HEK293 (cell line): Measurements from ENCODE around the gene PTGER3.
A peak's percentile ranks its signal among the peaks of the same experiment; 100 is the strongest.

ENCODE experiments used
- CTCF ChIA-PET: fragments of 350-600 bp; formaldehyde crosslinking; extraction: SDS; loops from one replicate; lab custom pipeline; 2021; ENCODE audit warnings: antibody characterized with exemption; lab: Yijun Ruan, JAX
- POLR2A ChIA-PET: fragments of 300-600 bp; formaldehyde crosslinking; extraction: SDS; loops from one replicate; lab custom pipeline; 2020; ENCODE audit warnings: antibody characterized with exemption, inconsistent platforms; lab: Yijun Ruan, JAX
- H3K27ac ChIP-seq: fragments of 200-500 bp; sonication (Bioruptor generic); 2 replicates; pipeline ENCODE4 v1.5.1; 2014; ENCODE audit warnings: low read depth, low read length, control low read depth, inconsistent platforms; ENCODE audit errors: extremely low read depth
- H3K36me3 ChIP-seq, 2 experiments: fragments of 200-500 bp in 1 of 2; sonication (Bioruptor generic) in 1 of 2; 1 replicate in 1 of 2; 2 replicates in 1 of 2; pipeline ENCODE4 v1.5.1; 2014 to 2017; ENCODE audit warnings: inconsistent platforms in 2 of 2, low read length in 2 of 2; ENCODE audit not compliant: control insufficient read depth in 2 of 2, insufficient read depth in 1 of 2
- H3K4me1 ChIP-seq: fragments of 200-500 bp; sonication (Bioruptor generic); 2 replicates; pipeline ENCODE4 v1.5.1; 2014; ENCODE audit warnings: mild to moderate bottlenecking, low read length, inconsistent platforms; ENCODE audit not compliant: control insufficient read depth, insufficient read depth
- H3K4me3 ChIP-seq: 2 replicates; pipeline ENCODE4 v1.5.1; 2011; ENCODE audit warnings: low read depth, mild to moderate bottlenecking, control low read depth, low read length, moderate library complexity
- H3K9me3 ChIP-seq: fragments of 200-500 bp; sonication (Bioruptor generic); 2 replicates; pipeline ENCODE4 v1.5.1; 2014; ENCODE audit warnings: low read depth, low read length, inconsistent platforms; ENCODE audit not compliant: control insufficient read depth, insufficient read depth
- TCF7L2 ChIP-seq: IDR thresholded peaks from 2 replicates; pipeline ENCODE4 v1.6.1; 2011; ENCODE audit warnings: low read depth, mild to moderate bottlenecking, inconsistent platforms, low read length, moderate library complexity, borderline replicate concordance
- ZFP41 ChIP-seq: fragments of 450-650 bp; formaldehyde crosslinking; IDR thresholded peaks from 2 replicates; pipeline ENCODE4 v1.5.1; 2016; ENCODE audit warnings: missing biosample characterization, missing genetic modification characterization, borderline replicate concordance
- ZNF19 ChIP-seq: fragments of 450-650 bp; formaldehyde crosslinking; IDR thresholded peaks from 2 replicates; pipeline ENCODE4; 2016; ENCODE audit warnings: missing biosample characterization, missing genetic modification characterization, low read depth
- ZNF2 ChIP-seq: fragments of 450-650 bp; formaldehyde crosslinking; IDR thresholded peaks from 2 replicates; pipeline ENCODE4 v1.5.1; 2016; ENCODE audit warnings: missing biosample characterization, missing genetic modification characterization
- ZNF202 ChIP-seq: fragments of 450-650 bp; formaldehyde crosslinking; IDR thresholded peaks from 2 replicates; pipeline ENCODE4 v1.5.1; 2016; ENCODE audit warnings: missing biosample characterization, missing genetic modification characterization, borderline replicate concordance
- ZNF211 ChIP-seq: fragments of 450-650 bp; formaldehyde crosslinking; IDR thresholded peaks from 2 replicates; pipeline ENCODE4 v1.5.1; 2016; ENCODE audit warnings: low read depth, missing biosample characterization, missing genetic modification characterization
- ZNF433 ChIP-seq: fragments of 450-650 bp; formaldehyde crosslinking; IDR thresholded peaks from 2 replicates; pipeline ENCODE4 v1.5.1; 2016; ENCODE audit warnings: missing biosample characterization, missing genetic modification characterization, low read depth
- ZNF654 ChIP-seq: fragments of 450-650 bp; formaldehyde crosslinking; IDR thresholded peaks from 2 replicates; pipeline ENCODE4 v1.5.1; 2016; ENCODE audit warnings: low read depth, missing biosample characterization, missing genetic modification characterization
- ZNF660 ChIP-seq: fragments of 450-650 bp; IDR thresholded peaks from 2 replicates; pipeline ENCODE4 v1.5.1; 2018; ENCODE audit warnings: missing biosample characterization, mild to moderate bottlenecking, missing genetic modification characterization
- TF ChIP-seq, protein P1 (sequence below): fragments of 450-650 bp; formaldehyde crosslinking; IDR thresholded peaks from 2 replicates; pipeline ENCODE4 v1.5.1; 2017; ENCODE audit warnings: missing biosample characterization, mild to moderate bottlenecking, missing genetic modification characterization, moderate library complexity
- TF ChIP-seq, protein P2 (sequence below): fragments of 450-650 bp; formaldehyde crosslinking; IDR thresholded peaks from 2 replicates; pipeline ENCODE4 v1.5.1; 2016; ENCODE audit warnings: missing biosample characterization, missing genetic modification characterization, borderline replicate concordance
- TF ChIP-seq, protein P3 (sequence below): fragments of 450-650 bp; formaldehyde crosslinking; IDR thresholded peaks from 2 replicates; pipeline ENCODE4 v1.5.1; 2016; ENCODE audit warnings: missing biosample characterization, missing genetic modification characterization
- TF ChIP-seq, protein P4 (sequence below): fragments of 450-650 bp; formaldehyde crosslinking; IDR thresholded peaks from 2 replicates; pipeline ENCODE4 v1.5.1; 2016; ENCODE audit warnings: missing biosample characterization, missing genetic modification characterization
- TF ChIP-seq, protein P5 (sequence below): fragments of 450-650 bp; formaldehyde crosslinking; IDR thresholded peaks from 2 replicates; pipeline ENCODE4 v1.5.1; 2016; ENCODE audit warnings: missing biosample characterization, missing genetic modification characterization
- TF ChIP-seq, protein P6 (sequence below): fragments of 450-650 bp; formaldehyde crosslinking; IDR thresholded peaks from 2 replicates; pipeline ENCODE4 v1.5.1; 2016; ENCODE audit warnings: missing biosample characterization, missing genetic modification characterization

Gene PTGER3

DNA sequence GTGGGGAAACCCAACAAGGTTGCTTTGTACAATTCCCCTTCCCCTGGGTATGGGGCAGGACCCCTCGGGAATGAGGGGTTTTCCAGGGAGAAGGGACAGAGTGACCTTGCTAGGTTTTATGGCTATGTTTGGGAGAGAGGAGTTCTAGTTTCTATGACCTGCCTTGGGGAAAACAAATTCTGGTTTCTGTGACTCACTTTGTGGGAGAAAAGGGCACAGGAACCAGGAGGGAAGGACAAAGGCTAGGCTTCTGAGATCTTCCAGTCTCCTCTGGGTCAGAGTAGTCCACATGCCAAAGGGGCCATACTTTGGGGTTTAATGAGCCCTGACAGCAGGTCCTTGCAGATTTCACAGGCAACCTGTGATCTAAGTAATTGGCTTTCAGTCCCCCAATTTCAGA lies 5.5 kb upstream of the PTGER3 start:
- Histone ChIP-seq H3K9me3 (no peaks in the 10 kb centered on the region), H3K4me1 (no peaks in the 10 kb centered on the region), H3K4me3 (no peak overlapping the region), H3K27ac (no peak overlapping the region), H3K36me3 (peaks cover 0 to 21% of the 10 kb centered on the region in 2 experiments; a peak in 1 of 3 replicates)
- TF ChIP-seq, protein P1, sequence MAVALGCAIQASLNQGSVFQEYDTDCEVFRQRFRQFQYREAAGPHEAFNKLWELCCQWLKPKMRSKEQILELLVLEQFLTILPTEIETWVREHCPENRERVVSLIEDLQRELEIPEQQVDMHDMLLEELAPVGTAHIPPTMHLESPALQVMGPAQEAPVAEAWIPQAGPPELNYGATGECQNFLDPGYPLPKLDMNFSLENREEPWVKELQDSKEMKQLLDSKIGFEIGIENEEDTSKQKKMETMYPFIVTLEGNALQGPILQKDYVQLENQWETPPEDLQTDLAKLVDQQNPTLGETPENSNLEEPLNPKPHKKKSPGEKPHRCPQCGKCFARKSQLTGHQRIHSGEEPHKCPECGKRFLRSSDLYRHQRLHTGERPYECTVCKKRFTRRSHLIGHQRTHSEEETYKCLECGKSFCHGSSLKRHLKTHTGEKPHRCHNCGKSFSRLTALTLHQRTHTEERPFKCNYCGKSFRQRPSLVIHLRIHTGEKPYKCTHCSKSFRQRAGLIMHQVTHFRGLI (tag by site-specific recombination), result no peak
- no peak for TF ChIP-seq ZNF433
- TF ChIP-seq, protein P2, sequence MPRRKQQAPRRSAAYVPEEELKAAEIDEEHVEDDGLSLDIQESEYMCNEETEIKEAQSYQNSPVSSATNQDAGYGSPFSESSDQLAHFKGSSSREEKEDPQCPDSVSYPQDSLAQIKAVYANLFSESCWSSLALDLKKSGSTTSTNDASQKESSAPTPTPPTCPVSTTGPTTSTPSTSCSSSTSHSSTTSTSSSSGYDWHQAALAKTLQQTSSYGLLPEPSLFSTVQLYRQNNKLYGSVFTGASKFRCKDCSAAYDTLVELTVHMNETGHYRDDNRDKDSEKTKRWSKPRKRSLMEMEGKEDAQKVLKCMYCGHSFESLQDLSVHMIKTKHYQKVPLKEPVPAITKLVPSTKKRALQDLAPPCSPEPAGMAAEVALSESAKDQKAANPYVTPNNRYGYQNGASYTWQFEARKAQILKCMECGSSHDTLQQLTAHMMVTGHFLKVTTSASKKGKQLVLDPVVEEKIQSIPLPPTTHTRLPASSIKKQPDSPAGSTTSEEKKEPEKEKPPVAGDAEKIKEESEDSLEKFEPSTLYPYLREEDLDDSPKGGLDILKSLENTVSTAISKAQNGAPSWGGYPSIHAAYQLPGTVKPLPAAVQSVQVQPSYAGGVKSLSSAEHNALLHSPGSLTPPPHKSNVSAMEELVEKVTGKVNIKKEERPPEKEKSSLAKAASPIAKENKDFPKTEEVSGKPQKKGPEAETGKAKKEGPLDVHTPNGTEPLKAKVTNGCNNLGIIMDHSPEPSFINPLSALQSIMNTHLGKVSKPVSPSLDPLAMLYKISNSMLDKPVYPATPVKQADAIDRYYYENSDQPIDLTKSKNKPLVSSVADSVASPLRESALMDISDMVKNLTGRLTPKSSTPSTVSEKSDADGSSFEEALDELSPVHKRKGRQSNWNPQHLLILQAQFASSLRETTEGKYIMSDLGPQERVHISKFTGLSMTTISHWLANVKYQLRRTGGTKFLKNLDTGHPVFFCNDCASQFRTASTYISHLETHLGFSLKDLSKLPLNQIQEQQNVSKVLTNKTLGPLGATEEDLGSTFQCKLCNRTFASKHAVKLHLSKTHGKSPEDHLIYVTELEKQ (tag by site-specific recombination), result no peak
- ChIA-PET POLR2A (no interaction called here), CTCF (interaction anchor here (0.7 to 1.1 kb wide), 2 partner anchors 525 to 526 kb away, joined by 3 to 5 read pairs; no protein-coding TSS in a partner anchor)

DNA sequence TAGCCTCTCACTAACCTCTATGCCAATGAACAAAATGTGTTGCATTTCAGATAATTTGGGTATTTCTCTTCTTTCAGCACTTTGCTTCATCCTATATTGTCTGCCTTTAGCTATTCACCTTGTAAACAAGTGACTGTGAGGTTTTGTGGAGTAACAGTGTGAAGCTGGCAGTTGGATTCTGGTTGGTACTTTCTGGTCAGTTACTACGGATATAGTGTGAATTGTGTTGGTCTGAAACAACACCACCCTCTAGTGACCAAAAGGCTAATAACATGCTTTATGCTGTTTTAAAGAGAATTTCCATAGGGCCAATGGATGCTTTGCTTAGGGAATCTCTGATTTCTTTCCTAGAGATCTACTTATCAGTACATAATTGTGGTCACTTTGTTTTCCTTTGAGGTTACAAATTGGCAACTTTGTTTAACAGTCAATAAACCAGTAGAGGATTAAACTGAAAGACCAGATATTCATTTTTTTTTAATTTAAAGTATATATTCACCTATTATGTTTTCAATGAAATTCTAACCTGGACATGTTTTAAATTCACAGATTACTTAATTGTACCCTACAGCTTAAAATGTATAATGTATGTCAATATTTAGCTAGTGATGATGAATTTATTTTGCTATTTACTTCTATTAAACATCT lies 2.5 kb upstream of the PTGER3 start:
- ChIA-PET POLR2A (no interaction called here), CTCF (interaction anchor here (0.7 to 3.5 kb wide), 7 partner anchors 16 to 522 kb away, joined by 3 to 41 read pairs (median 4); no protein-coding TSS in a partner anchor)
- Histone ChIP-seq H3K27ac (no peak overlapping the region), H3K4me3 (no peak overlapping the region), H3K4me1 (no peaks in the 10 kb centered on the region), H3K36me3 (no peaks in the 10 kb centered on the region), H3K9me3 (no peaks in the 10 kb centered on the region)
- TF ChIP-seq, protein P3, sequence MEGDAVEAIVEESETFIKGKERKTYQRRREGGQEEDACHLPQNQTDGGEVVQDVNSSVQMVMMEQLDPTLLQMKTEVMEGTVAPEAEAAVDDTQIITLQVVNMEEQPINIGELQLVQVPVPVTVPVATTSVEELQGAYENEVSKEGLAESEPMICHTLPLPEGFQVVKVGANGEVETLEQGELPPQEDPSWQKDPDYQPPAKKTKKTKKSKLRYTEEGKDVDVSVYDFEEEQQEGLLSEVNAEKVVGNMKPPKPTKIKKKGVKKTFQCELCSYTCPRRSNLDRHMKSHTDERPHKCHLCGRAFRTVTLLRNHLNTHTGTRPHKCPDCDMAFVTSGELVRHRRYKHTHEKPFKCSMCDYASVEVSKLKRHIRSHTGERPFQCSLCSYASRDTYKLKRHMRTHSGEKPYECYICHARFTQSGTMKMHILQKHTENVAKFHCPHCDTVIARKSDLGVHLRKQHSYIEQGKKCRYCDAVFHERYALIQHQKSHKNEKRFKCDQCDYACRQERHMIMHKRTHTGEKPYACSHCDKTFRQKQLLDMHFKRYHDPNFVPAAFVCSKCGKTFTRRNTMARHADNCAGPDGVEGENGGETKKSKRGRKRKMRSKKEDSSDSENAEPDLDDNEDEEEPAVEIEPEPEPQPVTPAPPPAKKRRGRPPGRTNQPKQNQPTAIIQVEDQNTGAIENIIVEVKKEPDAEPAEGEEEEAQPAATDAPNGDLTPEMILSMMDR (tag by site-specific recombination), result peak; percentile 44; the same call in 1 of the 2 replicates
- TF ChIP-seq TCF7L2 (no peak), ZNF654 (tag by site-specific recombination) (peak; percentile 94), ZNF2 (tag by site-specific recombination) (0 out of 2 replicates have a peak, but pooled peaks have one; percentile 48), ZNF19 (tag by site-specific recombination) (no peak), ZNF202 (tag by site-specific recombination) (no peak), ZFP41 (tag by site-specific recombination) (no peak), ZNF660 (tag by site-specific recombination) (0 out of 2 replicates have a peak, but pooled peaks have one; percentile 31), ZNF211 (tag by site-specific recombination) (no peak)
- TF ChIP-seq, protein P4, sequence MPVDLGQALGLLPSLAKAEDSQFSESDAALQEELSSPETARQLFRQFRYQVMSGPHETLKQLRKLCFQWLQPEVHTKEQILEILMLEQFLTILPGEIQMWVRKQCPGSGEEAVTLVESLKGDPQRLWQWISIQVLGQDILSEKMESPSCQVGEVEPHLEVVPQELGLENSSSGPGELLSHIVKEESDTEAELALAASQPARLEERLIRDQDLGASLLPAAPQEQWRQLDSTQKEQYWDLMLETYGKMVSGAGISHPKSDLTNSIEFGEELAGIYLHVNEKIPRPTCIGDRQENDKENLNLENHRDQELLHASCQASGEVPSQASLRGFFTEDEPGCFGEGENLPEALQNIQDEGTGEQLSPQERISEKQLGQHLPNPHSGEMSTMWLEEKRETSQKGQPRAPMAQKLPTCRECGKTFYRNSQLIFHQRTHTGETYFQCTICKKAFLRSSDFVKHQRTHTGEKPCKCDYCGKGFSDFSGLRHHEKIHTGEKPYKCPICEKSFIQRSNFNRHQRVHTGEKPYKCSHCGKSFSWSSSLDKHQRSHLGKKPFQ, result peak; percentile 98
- TF ChIP-seq, protein P5, sequence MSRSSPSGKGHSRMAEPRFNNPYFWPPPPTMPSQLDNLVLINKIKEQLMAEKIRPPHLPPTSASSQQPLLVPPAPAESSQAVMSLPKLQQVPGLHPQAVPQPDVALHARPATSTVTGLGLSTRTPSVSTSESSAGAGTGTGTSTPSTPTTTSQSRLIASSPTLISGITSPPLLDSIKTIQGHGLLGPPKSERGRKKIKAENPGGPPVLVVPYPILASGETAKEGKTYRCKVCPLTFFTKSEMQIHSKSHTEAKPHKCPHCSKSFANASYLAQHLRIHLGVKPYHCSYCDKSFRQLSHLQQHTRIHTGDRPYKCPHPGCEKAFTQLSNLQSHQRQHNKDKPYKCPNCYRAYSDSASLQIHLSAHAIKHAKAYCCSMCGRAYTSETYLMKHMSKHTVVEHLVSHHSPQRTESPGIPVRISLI, result no peak
- TF ChIP-seq, protein P6, sequence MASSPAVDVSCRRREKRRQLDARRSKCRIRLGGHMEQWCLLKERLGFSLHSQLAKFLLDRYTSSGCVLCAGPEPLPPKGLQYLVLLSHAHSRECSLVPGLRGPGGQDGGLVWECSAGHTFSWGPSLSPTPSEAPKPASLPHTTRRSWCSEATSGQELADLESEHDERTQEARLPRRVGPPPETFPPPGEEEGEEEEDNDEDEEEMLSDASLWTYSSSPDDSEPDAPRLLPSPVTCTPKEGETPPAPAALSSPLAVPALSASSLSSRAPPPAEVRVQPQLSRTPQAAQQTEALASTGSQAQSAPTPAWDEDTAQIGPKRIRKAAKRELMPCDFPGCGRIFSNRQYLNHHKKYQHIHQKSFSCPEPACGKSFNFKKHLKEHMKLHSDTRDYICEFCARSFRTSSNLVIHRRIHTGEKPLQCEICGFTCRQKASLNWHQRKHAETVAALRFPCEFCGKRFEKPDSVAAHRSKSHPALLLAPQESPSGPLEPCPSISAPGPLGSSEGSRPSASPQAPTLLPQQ, result no peak
